NCI-H1930 (cell line): ENCODE data around the gene CASP8.

Source experiments
- DNase-seq, 2 experiments: peaks; one replicate each; lab custom pipeline; 2025; lab: John Stamatoyannopoulos, UW

CASP8 gene

GRCh38 chr2:201242571-201243277 is 17.6 kb upstream of the CASP8 start:
- no peak for DNase-seq

- no peak for DNase-seq
Observed at GRCh38 chr2:201244829-201245228, 15.5 kb upstream of the CASP8 start.

DNA sequence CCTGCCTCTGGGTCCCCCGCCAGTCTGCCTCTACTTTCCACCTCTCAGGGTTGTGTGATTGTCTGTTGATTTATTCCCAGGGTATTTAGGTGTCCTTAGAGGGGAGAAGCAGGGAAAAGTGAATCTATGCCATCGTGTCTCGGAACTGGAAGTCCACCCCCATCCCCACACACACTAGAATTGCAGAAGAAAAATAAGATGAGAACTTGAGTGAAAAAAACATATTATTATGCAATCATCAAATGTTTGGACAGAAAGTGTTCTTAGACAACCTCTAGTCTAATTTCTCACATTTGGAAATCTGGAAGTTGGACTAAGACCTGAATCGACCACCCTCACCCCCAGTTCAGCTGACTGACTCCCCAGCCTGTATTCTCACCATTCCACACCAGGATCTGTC is 14.1 kb upstream of the CASP8 start:
- no peak for DNase-seq

GRCh38 chr2:201248288-201248844 is 12.0 kb upstream of the CASP8 start:
- no peak for DNase-seq

- no peak for DNase-seq
Observed at GRCh38 chr2:201249889-201250288, 10.4 kb upstream of the CASP8 start.

DNA sequence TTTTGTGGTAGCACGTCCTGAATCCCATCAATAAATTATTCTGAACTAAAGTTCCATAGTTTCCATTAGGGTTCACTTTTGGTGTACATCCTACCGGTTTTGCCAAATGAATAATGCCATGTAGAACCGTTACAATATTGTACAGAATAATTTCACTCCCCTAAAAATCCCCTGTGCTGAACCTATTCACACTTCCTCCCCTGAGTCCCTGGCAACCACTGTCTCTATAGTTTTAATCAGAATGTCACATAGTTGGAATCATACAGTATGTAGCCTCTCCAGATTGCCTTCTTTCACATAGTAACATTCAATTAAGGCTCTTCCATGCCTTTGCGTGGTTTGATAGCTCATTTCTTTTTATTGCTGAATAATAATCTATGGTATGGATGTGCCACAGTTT is 9.6 kb upstream of the CASP8 start:
- DNase-seq: no peak

DNA sequence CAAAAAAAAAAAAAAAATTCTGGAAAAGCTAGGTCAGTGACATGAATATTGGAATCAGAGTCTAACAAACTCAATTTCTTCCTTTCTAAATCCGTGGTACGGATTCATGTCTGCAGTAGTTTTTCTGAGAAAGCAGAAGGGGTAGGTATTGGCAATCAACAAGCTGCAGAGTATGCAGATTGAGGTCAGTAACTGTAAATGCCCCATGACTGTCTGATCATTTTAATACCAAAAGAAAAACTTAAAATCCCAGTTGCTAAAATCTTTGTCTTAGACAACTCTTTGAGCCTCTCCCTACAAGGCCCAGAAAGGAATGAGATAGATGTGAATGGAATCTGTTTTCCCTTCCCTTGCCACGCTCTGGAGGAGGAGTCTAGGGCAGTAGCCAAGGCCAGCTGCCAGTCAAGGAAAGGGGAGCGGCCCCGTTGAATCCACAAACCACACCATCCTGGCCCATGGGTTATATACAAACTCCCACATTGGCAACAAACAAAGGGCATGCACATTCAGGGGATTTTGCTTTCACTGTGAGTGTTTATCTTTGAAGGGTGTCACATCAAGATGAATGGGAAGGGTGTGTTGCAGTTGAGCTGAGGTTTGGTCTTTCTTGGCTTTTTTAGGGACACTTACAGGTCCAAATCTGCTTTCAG is 6.1 kb upstream of the CASP8 start:
- no peak for DNase-seq

DNA sequence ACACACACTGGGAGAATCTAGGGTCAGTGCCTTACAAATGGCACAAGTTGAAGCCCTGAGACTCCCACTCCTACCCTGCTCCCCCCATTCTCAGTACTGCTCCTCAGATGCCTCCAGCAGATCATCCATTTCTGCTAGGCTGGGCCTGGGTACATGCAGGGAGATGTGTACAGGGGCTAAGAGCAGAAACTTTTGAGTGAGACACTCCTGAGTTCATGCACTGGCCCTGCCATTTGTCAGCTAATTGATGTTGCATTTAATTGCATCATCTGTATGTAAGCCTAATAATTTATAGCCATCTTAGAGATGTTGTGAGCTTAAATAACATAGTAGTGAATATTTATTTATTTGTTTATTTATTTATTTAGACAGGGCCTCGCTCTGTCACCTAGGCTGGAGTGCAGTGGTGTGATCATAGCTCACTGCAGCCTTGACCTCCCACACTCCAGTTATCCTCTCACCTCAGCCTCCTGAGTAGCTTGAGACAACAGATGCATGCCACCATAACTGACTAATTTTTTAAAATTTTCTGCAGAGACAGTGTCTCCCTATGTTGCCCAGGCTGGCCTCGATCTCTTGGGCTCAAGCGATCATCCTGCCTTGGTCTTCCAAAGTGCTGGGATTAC is 4.8 kb upstream of the CASP8 start:
- DNase-seq: peak in 1 of 2 experiments; percentile 7

- DNase-seq: no peak
Observed at GRCh38 chr2:201256082-201256481, 4.3 kb upstream of the CASP8 start.

- no peak for DNase-seq
Observed at GRCh38 chr2:201257381-201257955, 2.9 kb upstream of the CASP8 start.

DNA sequence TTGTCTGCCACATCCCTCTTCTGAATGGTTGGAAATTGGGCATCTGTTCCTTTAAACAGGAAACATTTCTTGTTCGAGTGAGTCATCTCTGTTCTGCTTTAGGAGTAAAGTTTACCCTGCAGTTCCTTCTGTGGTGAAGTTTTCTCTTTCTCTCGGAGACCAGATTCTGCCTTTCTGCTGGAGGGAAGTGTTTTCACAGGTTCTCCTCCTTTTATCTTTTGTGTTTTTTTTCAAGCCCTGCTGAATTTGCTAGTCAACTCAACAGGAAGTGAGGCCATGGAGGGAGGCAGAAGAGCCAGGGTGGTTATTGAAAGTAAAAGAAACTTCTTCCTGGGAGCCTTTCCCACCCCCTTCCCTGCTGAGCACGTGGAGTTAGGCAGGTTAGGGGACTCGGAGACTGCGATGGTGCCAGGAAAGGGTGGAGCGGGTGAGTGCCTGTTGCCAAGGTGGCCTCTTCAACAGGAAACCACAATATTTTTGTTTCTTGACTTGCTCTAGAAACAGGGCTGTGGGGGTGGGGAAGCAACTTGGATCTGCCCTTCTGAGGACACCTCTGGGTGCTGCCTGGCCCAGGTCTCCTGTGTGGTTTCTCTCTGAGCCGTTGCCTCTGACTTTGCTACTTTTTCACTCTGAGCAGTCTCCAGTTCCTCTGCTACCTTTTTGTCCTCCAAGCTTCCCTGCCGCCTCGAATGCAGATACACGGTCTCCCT is 2.2 kb upstream of the CASP8 start:
- peak in 1 of 2 experiments; percentile 1 for DNase-seq

DNA sequence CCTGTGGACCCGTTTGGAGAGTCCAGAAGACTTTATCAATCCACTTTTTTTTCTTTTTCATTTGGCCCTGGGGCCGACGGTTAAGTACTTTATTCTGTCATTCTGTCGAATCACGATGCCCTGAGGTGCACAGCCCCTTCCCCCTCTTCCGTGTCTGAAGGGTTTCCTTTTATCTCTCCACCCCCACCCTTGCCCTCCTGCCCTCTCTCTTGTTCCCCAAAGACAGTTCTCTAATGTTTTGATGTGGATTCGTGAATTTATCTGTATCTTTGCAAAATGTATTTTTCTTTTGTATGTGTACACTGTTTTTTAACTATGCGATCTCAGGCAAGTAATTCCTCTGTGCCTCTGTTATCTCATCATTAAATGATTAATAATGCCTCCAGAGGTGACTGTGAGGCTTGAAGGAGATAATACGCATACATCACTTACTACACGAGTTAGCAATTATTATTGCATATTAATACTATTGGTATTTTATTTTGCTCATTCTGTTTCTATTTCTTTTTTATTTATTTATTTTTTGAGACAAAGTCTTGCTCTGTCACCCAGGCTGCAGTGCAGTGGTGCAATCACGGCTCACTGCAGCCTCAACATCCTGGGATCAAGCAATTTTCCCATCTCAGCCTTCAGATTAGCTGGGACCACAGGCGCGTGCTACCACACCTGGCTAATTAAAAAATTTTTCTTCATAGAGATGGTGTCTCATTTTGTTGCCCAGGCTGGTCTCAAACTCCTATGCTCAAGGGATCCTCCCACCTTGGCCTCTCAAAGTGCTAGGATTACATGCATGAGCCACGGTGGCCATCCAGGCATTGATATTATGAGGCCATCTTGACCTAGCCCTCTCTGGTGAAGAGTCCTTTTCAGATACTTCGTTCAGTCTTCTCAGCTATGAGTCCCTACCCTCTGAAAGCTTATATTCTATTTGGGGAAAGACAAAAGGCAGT is 1.4 kb upstream of the CASP8 start:
- no peak for DNase-seq

GRCh38 chr2:201261471-201261870 is 1.1 kb downstream of the CASP8 start:
- no peak for DNase-seq

DNA sequence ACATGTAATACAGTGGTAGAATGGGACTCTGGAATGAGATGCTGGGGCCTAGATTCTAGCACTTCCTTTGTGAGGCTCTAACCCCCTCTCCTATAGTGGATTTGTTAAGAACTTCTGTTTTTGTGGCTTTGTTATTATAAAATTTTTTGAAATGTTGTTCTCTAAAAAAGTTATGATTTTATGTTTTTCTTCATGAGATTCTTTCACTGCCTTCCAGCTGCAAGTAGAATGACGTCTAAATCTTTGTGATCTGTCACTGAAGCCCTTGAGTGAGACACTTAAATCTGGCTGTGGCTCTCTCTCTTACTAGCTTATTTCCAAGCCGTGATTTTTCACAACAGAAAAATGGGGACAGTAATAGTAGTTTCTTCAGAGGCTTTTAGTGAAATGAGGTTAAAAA is 1.6 kb downstream of the CASP8 start:
- no peak for DNase-seq

DNA sequence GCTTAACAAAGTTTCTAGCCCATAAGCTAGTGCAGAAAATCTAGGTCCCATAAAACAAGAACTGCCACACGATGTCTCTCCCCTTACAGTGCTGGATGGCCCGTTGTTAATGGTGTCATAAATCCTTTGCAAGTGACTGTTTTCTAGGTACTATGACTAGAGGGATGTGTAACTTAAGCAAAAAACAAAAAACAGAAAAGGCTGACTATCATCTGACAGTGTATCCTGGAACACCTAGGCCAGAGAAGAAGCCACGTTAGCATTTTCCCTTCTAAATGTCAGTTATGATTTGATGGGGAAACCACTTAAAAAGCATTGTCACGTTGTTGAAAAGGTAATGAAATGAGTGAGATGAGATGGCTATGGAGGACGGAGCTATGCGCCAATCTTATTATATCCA is 2.4 kb downstream of the CASP8 start:
- no peak for DNase-seq

DNA sequence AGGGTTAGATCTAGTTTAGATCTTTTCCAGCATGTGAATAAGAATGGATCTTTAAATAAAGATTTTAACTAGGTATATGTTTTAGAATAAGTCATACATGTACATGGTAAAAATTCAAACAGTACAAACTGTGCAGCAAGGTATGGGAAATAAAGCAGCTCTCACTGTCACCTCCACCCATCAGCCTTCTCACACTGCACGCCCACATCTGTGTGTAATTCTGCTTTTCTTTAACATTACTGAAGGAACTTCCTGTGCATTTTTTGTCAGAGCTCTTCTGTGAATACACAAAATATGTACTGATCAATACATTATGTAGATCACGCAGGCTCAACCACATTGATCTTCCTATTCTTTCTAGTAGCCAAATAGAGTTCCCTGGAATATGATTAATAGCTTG is 3.4 kb downstream of the CASP8 start:
- DNase-seq: no peak

GRCh38 chr2:201264472-201265173 is 4.3 kb downstream of the CASP8 start:
- no peak for DNase-seq

- no peak for DNase-seq
Observed at GRCh38 chr2:201266629-201267028, 6.3 kb downstream of the CASP8 start.

DNA sequence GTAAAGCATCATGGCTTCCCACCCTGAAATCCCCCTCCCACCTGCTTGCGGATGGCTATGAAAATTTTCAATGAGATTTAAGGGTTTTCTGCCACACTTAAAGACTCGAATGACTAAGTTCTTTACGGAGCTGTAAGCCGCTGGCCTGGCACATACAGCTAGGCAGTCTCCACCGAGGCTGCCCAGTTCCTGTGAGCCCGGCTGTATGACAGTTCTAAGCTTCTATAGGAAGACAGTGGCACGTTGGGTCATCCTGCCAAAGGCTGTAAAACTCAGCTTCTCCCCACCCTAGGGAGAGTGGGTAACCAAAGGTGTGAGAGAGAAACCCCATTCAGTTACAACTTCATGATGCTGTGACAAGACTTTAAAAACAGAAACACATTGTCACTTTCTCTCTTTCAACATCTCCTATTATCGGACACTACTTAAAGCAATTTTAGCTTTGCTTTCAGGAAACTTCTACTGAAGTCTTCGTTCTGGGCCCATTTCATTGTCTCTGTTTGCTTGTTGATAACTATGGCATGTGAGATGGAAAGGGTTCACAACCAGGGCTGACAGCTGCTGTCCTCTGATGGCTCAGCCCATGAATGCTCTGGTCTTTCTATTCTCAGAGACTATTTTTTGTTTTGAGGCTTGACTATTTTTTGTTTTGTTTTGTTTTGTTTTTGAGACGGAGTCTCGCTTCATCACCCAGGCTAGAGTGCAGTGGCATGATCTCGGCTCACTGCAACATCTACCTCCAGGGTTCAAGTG is 7.1 kb downstream of the CASP8 start:
- DNase-seq: no peak

GRCh38 chr2:201269764-201270163 is 9.4 kb downstream of the CASP8 start:
- no peak for DNase-seq
